ENCODE results near the gene FAM161A. TPM values are rescaled to one million over a fixed set of nuclear protein-coding genes. Genes with fewer than 3 reads are reported as not detected.
A peak's percentile ranks its signal among the peaks of the same experiment; 100 is the strongest.

Gene FAM161A
- total RNA-seq, 1 donor from 2014 or later, result 0.53 TPM

DNA sequence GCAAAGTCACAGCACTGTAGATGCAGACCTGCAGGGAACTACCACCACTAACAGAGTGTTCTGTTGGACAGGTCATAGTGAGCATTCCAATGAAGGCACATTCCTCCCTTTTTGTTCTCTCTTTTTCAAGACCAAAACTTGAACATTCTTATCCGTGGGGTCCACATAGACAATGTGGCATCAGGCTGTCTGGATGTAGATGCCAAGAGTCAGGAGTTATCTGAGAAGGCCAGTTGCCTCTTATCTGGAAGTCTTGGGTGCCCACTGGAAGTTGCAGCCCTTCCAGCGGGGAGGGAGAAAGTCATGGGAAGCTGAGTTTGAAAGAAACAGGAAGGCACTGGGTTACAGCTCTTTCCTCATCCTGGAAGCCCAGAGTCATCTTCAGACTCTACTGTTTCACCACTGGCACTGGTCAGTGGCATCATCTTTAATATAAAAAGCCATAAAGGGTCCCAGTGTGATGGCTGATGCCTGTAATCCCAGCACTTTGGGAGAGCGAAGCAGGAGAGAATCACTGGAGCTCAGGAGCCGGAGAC is 61.4 kb downstream of the FAM161A start:
- TF ChIP-seq, protein P1, sequence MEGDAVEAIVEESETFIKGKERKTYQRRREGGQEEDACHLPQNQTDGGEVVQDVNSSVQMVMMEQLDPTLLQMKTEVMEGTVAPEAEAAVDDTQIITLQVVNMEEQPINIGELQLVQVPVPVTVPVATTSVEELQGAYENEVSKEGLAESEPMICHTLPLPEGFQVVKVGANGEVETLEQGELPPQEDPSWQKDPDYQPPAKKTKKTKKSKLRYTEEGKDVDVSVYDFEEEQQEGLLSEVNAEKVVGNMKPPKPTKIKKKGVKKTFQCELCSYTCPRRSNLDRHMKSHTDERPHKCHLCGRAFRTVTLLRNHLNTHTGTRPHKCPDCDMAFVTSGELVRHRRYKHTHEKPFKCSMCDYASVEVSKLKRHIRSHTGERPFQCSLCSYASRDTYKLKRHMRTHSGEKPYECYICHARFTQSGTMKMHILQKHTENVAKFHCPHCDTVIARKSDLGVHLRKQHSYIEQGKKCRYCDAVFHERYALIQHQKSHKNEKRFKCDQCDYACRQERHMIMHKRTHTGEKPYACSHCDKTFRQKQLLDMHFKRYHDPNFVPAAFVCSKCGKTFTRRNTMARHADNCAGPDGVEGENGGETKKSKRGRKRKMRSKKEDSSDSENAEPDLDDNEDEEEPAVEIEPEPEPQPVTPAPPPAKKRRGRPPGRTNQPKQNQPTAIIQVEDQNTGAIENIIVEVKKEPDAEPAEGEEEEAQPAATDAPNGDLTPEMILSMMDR (IDR thresholded peaks at IDR 0.05; ENCODE audit: insufficient read depth, low read length, severe bottlenecking), result no peak
- DNase-seq (ENCODE audit: low read depth), result no peak
- H3K27me3 ChIP-seq (ENCODE audit: control insufficient read depth, insufficient read depth, low read length), result no peaks in the 10 kb centered on the region
- H3K36me3 ChIP-seq (ENCODE audit: control insufficient read depth, insufficient read depth, low read length), result no peaks in the 10 kb centered on the region
- H3K4me3 ChIP-seq (ENCODE audit: low read depth, low read length), result no peak overlapping the region
- FAIRE-seq, result no peak

- Histone ChIP-seq H3K36me3 (ENCODE audit: control insufficient read depth, insufficient read depth, low read length) (no peaks in the 10 kb centered on the region), H3K27me3 (ENCODE audit: control insufficient read depth, insufficient read depth, low read length) (no peaks in the 10 kb centered on the region), H3K4me3 (ENCODE audit: low read depth, low read length) (no peak overlapping the region)
- DNase-seq (ENCODE audit: low read depth) (peak; percentile 84), FAIRE-seq (no peak)
- TF ChIP-seq, protein P1 (IDR thresholded peaks at IDR 0.05; ENCODE audit: insufficient read depth, low read length, severe bottlenecking), result no peak
These were observed 63.9 kb downstream of the FAM161A start for GRCh38 chr2:61789807-61790602.

DNA sequence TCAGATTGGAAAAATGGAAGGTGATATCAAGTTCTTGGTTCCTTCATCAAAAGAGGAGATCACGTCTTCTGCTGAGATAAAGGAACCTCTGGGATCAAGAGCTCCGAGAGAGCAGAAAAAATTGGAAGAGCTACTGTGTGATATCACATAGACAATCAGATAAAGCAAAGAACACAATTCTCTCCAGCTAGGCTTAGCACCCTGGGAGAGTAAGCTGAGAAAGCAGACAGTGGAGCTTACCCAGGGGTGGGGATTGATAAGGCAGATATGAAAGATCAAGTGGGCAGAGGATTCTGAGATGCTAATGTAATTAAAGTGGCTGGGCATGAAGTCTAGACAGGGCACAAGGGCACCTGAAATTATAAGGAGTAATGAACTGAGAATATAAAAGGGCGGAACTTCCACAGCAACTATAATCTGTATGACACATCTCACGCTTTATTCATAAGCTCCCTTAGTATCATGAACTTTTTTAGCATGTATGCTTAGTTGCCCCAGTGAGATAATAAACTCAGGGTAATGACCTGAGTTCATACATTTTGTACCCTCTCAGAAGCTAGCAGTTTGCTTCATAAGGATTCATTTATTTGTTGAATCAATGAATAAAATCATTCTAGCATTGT is 65.8 kb downstream of the FAM161A start:
- Histone ChIP-seq H3K36me3 (ENCODE audit: control insufficient read depth, insufficient read depth, low read length) (no peaks in the 10 kb centered on the region), H3K27me3 (ENCODE audit: control insufficient read depth, insufficient read depth, low read length) (no peaks in the 10 kb centered on the region), H3K4me3 (ENCODE audit: low read depth, low read length) (no peak overlapping the region)
- FAIRE-seq (no peak), DNase-seq (ENCODE audit: low read depth) (no peak)
- TF ChIP-seq, protein P1 (IDR thresholded peaks at IDR 0.05; ENCODE audit: insufficient read depth, low read length, severe bottlenecking), result no peak

- TF ChIP-seq, protein P1 (IDR thresholded peaks at IDR 0.05; ENCODE audit: insufficient read depth, low read length, severe bottlenecking), result no peak
- no peak for FAIRE-seq
- no peak overlapping the region for H3K4me3 ChIP-seq (ENCODE audit: low read depth, low read length)
- DNase-seq (ENCODE audit: low read depth), result no peak
- H3K27me3 ChIP-seq (ENCODE audit: control insufficient read depth, insufficient read depth, low read length), result no peaks in the 10 kb centered on the region
- H3K36me3 ChIP-seq (ENCODE audit: control insufficient read depth, insufficient read depth, low read length), result no peaks in the 10 kb centered on the region
These were observed 67.0 kb downstream of the FAM161A start for GRCh38 chr2:61786876-61787275.

- FAIRE-seq (no peak), DNase-seq (ENCODE audit: low read depth) (no peak)
- H3K4me3 ChIP-seq (ENCODE audit: low read depth, low read length), result no peak overlapping the region
- H3K36me3 ChIP-seq (ENCODE audit: control insufficient read depth, insufficient read depth, low read length), result no peaks in the 10 kb centered on the region
- H3K27me3 ChIP-seq (ENCODE audit: control insufficient read depth, insufficient read depth, low read length), result no peaks in the 10 kb centered on the region
- TF ChIP-seq, protein P1 (IDR thresholded peaks at IDR 0.05; ENCODE audit: insufficient read depth, low read length, severe bottlenecking), result no peak
These were observed 68.3 kb downstream of the FAM161A start for GRCh38 chr2:61785583-61785982.

Data from bronchial epithelial cell (primary cell).